Measurements from ENCODE around the gene LAP3.
"Not testable (repeated sequence)": the region's sequence is repeated elsewhere in the genome, so short reads cannot be mapped to it uniquely, and the experiment has no call there.

The LAP3 gene

GRCh38 chr4:17576932-17577664 is at the start of gene LAP3:
LAP3 (plus strand) TSS chr4:17577198; CDS start chr4:17577466, 268 bp downstream.
- no peak for FAIRE-seq
- peak; percentile 84 for DNase-seq (ENCODE audit: insufficient read length, low spot score)
- no peak for TF ChIP-seq CTCF (IDR thresholded peaks at IDR 0.05; ENCODE audit: insufficient read depth, missing control alignments)

- FAIRE-seq, result no peak
- no peak for TF ChIP-seq CTCF (IDR thresholded peaks at IDR 0.05; ENCODE audit: insufficient read depth, missing control alignments)
- DNase-seq (ENCODE audit: insufficient read length, low spot score), result no peak
These were observed 48.3 kb upstream of the LAP3 start for GRCh38 chr4:17528551-17529165.

GRCh38 chr4:17531538-17532285 is 45.3 kb upstream of the LAP3 start:
- FAIRE-seq, result no peak
- no peak for TF ChIP-seq CTCF (IDR thresholded peaks at IDR 0.05; ENCODE audit: insufficient read depth, missing control alignments)
- no peak for DNase-seq (ENCODE audit: insufficient read length, low spot score)

- FAIRE-seq, result no peak
- TF ChIP-seq CTCF (IDR thresholded peaks at IDR 0.05; ENCODE audit: insufficient read depth, missing control alignments), result no peak
- no peak for DNase-seq (ENCODE audit: insufficient read length, low spot score)
These were observed 42.3 kb upstream of the LAP3 start for GRCh38 chr4:17534705-17535104.

- FAIRE-seq, result no peak
- TF ChIP-seq CTCF (IDR thresholded peaks at IDR 0.05; ENCODE audit: insufficient read depth, missing control alignments), result no peak
- no peak for DNase-seq (ENCODE audit: insufficient read length, low spot score)
These were observed 41.8 kb upstream of the LAP3 start for GRCh38 chr4:17535242-17535641.

- no peak for FAIRE-seq
- TF ChIP-seq CTCF (IDR thresholded peaks at IDR 0.05; ENCODE audit: insufficient read depth, missing control alignments), result no peak
- no peak for DNase-seq (ENCODE audit: insufficient read length, low spot score)
These were observed 41.1 kb upstream of the LAP3 start for GRCh38 chr4:17535906-17536305.

- DNase-seq (ENCODE audit: insufficient read length, low spot score); FAIRE-seq: not testable (repeated sequence)
These were observed 39.9 kb upstream of the LAP3 start for GRCh38 chr4:17537060-17537459.

All from D721Med (cell line).